Astrocyte of the spinal cord (primary cell): ENCODE data around the gene PCDHGA9.
A peak's percentile ranks its signal among the peaks of the same experiment; 100 is the strongest.
"Not testable (repeated sequence)": the region's sequence is repeated elsewhere in the genome, so short reads cannot be mapped to it uniquely, and the experiment has no call there.

Source experiments
- DNase-seq: peaks from one replicate; pipeline ENCODE4 v3.0.0; 2011; ENCODE audit warnings: low read depth, low spot score
- H3K4me3 ChIP-seq: 2 replicates; pipeline ENCODE4 v1.5.1; 2011; ENCODE audit warnings: low read depth, mild to moderate bottlenecking, low read length, moderate library complexity
- CTCF ChIP-seq: IDR thresholded peaks from 2 replicates; pipeline ENCODE4 v1.5.1; 2012; ENCODE audit warnings: low read depth, mild to moderate bottlenecking, low read length, inconsistent platforms
- in situ Hi-C: cut with HindIII; loops from 2 replicates; pipeline ENCODE4 v1.10.0; 2017; ENCODE audit warnings: low sequenced_read_pairs

PCDHGA9 gene

GRCh38 chr5:141403387-141403786 lies 809 bp downstream of the PCDHGA9 start:
- peak overlapping the region; percentile 29 for H3K4me3 ChIP-seq
- DNase-seq = no peak
- no peak for TF ChIP-seq CTCF
- in situ Hi-C loops = no loop called here

GRCh38 chr5:141407790-141408505 lies 5.4 kb downstream of the PCDHGA9 start, which contains the start of gene PCDHGB6:
PCDHGB6 (plus strand) TSS chr5:141408021; CDS start chr5:141408203, 182 bp downstream.
- in situ Hi-C loops = not testable (repeated sequence)
- peak; percentile 70 for TF ChIP-seq CTCF
- DNase-seq = peak; percentile 50

GRCh38 chr5:141409598-141410306 lies 7.2 kb downstream of the PCDHGA9 start:
- no peak for TF ChIP-seq CTCF
- no peak for DNase-seq
- no peak overlapping the region for H3K4me3 ChIP-seq
- in situ Hi-C loops = no loop called here

More at GRCh38 chr5:141407790-141408505, 5.4 kb downstream of the PCDHGA9 start, which contains the start of gene PCDHGB6:
- H3K4me3 ChIP-seq = peak within 1 kb of the TSS; percentile 32

GRCh38 chr5:141411575-141411974 lies 9.0 kb downstream of the PCDHGA9 start:
- no peak for DNase-seq
- no peak overlapping the region for H3K4me3 ChIP-seq
- no peak for TF ChIP-seq CTCF
- in situ Hi-C loops = no loop called here

- peak; percentile 76 for DNase-seq
- peak within 1 kb of the TSS; percentile 43 for H3K4me3 ChIP-seq
- in situ Hi-C loops = no loop called here
- TF ChIP-seq CTCF = peak; percentile 77
These were observed 10.4 kb downstream of the PCDHGA9 start, which contains the start of gene PCDHGA10 for GRCh38 chr5:141412854-141413539. PCDHGA10 (plus strand) TSS chr5:141412987; CDS start chr5:141413176, 189 bp downstream.

GRCh38 chr5:141413540-141414069 lies 11.0 kb downstream of the PCDHGA9 start:
- no peak for DNase-seq
- TF ChIP-seq CTCF = no peak
- in situ Hi-C loops = no loop called here
- H3K4me3 ChIP-seq = peak overlapping the region; percentile 43

- H3K4me3 ChIP-seq, DNase-seq, in situ Hi-C loops: not testable (repeated sequence)
These were observed 12.1 kb downstream of the PCDHGA9 start for GRCh38 chr5:141414548-141415274.

- in situ Hi-C loops, DNase-seq, H3K4me3 ChIP-seq: not testable (repeated sequence)
These were observed 12.7 kb downstream of the PCDHGA9 start for GRCh38 chr5:141415275-141415618.
